Left cardiac atrium (tissue), 4 donors: Measurements from ENCODE around the gene TRPT1. TPM values are rescaled to one million over a fixed set of nuclear protein-coding genes. Genes with fewer than 3 reads are reported as not detected.
A peak's percentile ranks its signal among the peaks of the same experiment; 100 is the strongest.

Experiments used
- ATAC-seq, 2 donors: fragments of 200-7000 bp; cut with Tn5 transposase; one replicate each; pipeline ENCODE4 v1.9.1; 2020; ENCODE audit warnings: mild to moderate bottlenecking in 2 of 2, moderate library complexity in 2 of 2
- DNase-seq: peaks from one replicate; pipeline ENCODE4 v3.0.0-alpha.2; 2020
- intact Hi-C, 2 donors: fragments of 100-400 bp; cut with DNase I; formaldehyde crosslinking; loops; one replicate each; pipeline versions ENCODE4 v1.14.1 to v1.15.1; 2022 to 2023
- total RNA-seq, 2 donors: library from RNA; stranded (reverse); fragmentation: NEBNext Ultra II Directional; extraction: Animal tissue kit (Norgen Biotek cat#: 25700); gene quantifications; one replicate each; pipeline ENCODE4 v1.2.1, GENCODE V29; 2021
- donor health status: DM: no; HTN: yes; CAD: no.
- donor health status: DM: no; HTN: yes; CAD: no; lungs with severe emphysema.
- donor health status: DM: yes; HTN: yes; CAD: no.
- donor health status: Dilated cardiomyopathy.

Gene TRPT1
- total RNA-seq, 2 donors from 2014 or later: 59.6 to 61.2 TPM

DNA sequence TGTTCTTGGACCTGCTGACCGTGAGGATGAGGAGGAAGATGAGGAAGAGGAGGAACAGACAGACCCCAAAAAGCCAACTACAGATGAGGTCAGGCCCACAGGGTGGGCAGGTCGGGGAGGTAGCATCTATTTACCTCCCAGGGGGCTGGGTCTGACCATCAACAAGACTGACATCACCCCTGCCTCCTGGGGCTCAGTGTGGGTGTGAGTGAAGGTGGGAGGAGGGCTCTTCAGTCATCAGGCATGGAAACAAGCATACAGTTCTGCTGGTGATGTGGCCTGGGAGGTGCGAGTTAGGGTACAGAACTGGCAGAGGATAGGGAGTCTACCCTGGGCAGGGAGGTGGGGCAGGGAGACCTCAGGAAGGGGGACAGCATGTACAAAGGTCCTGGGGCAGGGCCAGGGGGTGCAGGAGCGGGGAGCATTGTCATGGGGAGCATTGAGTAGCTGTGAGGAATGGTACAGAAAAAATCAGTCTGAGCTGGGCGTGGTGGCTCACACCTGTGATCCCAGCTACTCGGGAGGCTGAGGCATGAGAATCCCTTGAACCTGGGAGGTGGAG lies 34.2 kb upstream of the TRPT1 start:
- DNase-seq (no peak), ATAC-seq (no peak)
- intact Hi-C loops: no loop called here

DNA sequence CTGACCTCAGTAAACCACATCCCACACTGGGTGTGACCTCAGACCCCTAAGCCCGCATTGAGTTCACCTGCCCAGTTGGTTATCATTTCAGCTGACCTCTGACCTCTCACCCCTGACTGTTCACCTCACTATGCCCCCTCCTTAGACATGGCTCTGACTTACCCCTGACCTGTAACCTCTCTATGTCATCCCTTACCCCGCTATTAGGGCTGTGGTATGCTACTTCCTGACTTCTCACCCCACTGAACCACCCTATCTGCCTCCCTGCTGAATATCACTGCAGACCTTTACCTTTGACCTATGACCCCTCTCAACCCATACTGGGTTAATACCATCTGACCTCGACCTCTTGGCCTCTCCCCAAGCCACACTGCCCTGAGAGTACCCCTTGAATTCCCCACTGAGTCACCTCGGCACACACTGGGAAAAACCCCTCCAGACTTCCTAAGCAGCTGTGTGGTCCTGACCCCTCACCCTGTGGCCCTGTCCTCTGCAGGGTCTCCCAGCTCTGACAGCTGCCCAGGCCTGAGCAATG lies 33.6 kb upstream of the TRPT1 start:
- DNase-seq: no peak
- no peak for ATAC-seq
- intact Hi-C loops: no loop called here

DNA sequence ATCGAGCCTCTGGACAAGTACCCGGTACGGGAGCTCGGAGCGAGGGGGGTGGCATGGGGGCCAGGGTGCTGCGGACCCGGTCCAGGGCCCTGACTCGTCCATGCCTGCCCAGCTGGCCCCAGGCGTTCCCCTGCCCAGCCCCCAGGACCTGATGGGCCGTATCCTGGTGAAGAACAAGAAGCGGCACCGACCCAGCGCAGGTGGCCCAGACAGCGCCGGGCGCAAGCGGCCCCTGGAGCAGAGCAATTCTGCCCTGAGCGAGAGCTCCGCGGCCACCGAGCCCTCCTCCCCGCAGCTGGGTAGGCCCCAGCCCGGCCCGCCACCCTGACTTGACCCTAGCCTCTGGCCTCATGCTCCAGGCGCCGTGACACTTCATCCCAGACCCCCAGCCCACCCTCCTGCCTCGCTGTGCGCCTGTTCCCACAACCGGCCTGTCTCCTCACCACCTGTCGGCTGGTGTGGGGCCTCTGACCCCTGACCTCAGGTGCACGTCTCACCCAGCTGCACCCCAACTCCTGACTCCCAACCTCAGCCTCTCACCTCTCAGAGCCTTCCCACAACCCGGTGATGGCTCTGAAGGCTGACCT lies 33.1 kb upstream of the TRPT1 start:
- no peak for DNase-seq

DNA sequence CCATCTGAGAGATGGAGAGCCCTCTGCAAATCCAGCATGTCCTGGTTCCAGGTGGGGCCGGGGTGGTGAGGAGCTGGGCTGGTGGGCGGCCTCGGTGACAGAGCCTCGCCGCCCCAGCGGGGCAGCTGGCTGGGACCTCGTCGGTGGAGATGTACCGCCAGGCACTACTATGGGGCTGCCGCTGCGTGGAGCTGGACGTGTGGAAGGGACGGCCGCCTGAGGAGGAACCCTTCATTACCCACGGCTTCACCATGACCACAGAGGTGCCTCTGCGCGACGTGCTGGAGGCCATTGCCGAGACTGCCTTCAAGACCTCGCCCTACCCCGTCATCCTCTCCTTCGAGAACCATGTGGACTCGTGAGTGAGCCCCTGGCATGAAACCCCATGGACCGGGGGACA lies 32.4 kb upstream of the TRPT1 start:
- intact Hi-C loops: no loop called here
- ATAC-seq: no peak

More for the DNA sequence above, 33.1 kb upstream of the TRPT1 start:
- ATAC-seq: no peak
- intact Hi-C loops: no loop called here

DNA sequence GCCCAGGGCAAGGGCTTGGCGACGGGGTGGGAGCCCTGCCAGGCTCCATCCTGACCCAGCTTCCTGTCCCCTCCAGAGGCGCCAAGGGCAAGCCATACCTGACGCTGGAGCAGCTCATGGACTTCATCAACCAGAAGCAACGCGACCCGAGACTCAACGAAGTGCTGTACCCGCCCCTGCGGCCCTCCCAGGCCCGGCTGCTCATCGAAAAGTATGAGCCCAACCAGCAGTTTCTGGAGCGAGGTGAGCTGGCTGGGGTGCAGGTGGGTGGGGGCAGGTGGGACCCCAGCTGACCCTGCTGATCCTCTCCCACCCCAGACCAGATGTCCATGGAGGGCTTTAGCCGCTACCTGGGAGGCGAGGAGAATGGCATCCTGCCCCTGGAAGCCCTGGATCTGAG lies 30.3 kb upstream of the TRPT1 start:
- intact Hi-C loops: no loop called here
- ATAC-seq (no peak), DNase-seq (no peak)

More for the DNA sequence above, 32.4 kb upstream of the TRPT1 start:
- no peak for DNase-seq

DNA sequence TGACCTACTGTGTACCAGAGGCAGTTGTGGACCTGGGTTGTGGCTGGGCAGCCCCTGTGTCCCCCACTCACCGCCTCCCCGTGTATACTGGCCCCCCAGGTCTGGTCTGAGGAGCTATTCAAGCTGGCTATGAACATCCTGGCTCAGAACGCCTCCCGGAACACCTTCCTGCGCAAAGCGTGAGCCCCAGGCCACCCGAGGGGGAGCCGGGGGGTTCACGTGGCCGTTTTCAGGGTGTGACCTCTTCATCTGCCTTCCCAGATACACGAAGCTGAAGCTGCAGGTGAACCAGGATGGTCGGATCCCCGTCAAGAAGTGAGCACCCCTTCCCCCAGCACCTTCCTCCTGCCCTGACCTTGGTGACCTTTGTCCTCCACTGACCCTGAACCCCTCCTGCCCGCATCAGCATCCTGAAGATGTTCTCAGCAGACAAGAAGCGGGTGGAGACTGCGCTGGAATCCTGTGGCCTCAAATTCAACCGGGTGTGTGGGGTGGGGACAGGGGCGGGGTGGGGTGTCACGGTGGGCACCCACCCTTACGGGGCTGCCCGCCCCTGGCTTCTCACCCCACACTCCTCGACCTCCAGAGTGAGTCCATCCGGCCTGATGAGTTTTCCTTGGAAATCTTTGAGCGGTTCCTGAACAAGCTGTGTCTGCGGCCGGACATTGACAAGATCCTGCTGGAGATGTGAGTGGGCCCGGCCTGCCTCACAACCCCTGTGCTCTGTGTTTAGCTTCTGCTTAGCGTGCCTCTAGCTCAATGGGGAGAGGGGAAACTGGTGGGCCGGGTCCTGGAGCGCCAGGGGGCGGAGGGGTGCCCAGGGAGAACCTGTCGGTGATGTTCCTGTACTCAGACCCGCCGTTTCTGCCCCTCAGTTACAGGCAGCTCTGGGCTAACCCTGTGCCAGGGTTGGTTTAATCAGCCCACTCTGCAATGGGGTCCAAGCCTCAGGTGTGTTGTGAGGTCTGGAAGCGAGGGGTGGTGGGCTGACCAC lies 29.4 kb upstream of the TRPT1 start:
- intact Hi-C loops: no loop called here
- DNase-seq: no peak
- ATAC-seq: no peak

DNA sequence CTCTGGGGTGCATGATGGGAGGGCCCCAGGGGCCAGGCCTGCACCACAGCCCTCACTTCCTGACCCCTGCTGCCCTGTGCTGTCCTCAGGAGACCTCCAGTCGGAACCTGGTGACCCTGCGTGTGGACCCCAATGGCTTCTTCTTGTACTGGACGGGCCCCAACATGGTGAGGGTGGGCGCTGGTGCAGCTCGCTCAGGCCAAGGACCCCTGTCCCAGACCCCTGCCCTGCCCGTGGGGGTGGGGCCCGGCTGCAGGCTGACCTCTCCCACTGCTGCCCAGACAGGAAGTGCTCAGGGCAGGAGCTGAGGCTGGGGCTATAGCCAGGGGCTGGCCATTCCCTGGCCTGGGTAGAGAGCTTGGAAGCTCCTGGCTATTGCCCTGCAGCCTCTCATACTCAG lies 28.3 kb upstream of the TRPT1 start:
- no peak for ATAC-seq
- no peak for DNase-seq
- intact Hi-C loops: loop anchor here in 1 of 2 donors (5.0 kb wide), 1 partner anchor 48 kb away; the partner anchor contains the start of gene CATSPERZ

DNA sequence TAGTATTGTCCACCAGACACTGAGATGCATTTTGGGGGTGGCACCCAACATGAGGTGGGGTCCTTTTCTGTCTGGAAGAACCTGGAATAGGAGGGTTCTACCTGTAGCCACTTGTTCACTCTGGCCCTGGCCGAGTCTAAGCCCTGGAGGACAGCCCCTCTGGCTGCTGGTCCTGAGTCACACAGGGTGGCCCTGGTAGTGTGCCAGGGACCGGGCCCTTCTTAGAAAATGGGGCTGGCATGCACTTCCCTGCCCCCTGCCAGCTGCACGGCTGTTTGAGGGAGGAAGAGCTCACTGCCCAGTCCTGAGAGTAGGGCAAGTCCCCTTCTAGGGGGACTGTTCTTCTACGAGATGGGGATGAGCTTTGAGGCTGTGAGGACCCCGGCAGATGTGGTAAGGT lies 27.5 kb upstream of the TRPT1 start:
- peak in 1 of 2 donors; percentile 6 for ATAC-seq
- intact Hi-C loops: loop anchor here in 1 of 2 donors (5.0 kb wide), 1 partner anchor 49 kb away; the partner anchor contains the start of gene CATSPERZ
- DNase-seq: no peak

DNA sequence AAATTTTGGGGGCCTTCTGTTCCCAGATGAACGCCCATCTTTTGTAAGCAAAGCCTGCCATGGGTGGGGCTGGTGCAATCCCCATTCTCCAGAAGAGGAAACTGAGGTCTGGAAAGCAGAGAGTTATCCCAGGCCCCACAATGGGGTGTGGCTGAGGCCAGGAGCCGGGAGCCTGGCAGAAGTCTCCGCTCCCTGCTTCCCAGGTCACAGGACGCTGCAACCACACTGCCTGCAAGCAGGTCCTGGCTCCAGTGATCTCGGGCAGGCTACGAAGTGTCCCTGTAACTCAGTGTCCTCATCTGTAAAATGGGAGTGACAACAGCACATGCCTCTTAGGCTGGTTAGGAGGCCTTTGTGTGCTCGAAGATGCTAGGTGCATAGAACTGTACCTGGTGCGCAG lies 27.1 kb upstream of the TRPT1 start:
- ATAC-seq (no peak), DNase-seq (no peak)
- intact Hi-C loops: loop anchor here in 1 of 2 donors (5.0 kb wide), 1 partner anchor 49 kb away; the partner anchor contains the start of gene CATSPERZ

DNA sequence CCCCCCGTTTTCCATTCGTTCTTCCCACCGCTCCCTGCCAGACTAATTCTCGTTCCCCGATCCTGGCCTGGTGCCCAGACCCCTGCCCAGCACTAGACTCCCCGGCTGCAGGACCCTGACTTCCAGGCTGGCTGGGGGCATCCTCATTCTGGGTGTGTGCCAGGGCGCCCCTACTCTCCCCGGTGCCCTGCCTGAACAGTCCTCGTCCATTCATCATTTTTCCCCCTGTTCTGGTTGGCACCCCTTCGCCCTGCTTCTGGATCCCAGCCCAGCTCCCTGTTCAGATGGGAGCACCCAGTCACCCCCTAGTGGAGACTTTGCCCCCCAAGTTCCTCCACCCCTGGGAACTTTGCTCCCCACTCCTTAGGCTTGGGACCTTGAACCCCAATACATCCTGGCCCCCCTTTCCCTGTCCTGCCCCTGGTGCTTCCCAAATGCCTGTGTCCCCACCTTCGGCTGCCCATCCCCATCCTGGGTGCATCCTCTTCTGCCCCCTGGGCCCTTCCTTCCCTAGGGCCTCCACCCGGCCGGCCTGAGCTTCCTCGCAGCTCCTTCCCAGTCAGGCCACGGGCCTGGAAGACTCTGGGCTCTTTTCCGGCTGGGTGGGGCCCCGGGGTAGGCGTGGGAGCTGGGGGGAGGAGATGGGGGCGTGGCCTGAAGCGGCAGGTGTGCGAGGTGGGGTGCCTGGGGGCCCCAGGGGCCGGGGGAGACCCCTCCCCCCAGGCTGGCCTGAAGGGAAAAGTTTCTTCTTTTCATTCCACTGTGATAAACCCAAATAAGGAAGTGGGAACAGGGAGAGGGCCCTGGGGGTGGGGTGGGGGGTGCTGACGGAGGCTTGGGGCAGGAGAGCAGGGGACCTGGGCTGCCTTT lies 26.3 kb upstream of the TRPT1 start:
- intact Hi-C loops: loop anchor here in 1 of 2 donors (5.0 kb wide), 1 partner anchor 50 kb away; the partner anchor contains the start of gene CATSPERZ
- ATAC-seq: peak in 1 of 2 donors; percentile 40
- DNase-seq: peak; percentile 71

DNA sequence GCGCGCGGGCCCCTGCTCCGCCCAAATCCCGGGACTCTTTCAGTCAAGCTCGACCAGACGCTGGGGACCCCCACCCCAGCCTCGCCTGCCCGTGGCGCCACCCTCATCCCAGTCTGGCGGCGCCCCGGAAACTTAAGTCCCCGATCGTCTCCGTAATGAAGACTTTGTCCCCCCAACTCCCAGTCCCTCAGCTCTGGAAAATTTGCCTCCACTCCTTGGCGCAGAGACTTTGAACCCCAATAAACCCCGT lies 25.7 kb upstream of the TRPT1 start:
- no peak for ATAC-seq
- DNase-seq: no peak
- intact Hi-C loops: loop anchor here in 1 of 2 donors (5.0 kb wide), 1 partner anchor 51 kb away; the partner anchor contains the start of gene CATSPERZ

DNA sequence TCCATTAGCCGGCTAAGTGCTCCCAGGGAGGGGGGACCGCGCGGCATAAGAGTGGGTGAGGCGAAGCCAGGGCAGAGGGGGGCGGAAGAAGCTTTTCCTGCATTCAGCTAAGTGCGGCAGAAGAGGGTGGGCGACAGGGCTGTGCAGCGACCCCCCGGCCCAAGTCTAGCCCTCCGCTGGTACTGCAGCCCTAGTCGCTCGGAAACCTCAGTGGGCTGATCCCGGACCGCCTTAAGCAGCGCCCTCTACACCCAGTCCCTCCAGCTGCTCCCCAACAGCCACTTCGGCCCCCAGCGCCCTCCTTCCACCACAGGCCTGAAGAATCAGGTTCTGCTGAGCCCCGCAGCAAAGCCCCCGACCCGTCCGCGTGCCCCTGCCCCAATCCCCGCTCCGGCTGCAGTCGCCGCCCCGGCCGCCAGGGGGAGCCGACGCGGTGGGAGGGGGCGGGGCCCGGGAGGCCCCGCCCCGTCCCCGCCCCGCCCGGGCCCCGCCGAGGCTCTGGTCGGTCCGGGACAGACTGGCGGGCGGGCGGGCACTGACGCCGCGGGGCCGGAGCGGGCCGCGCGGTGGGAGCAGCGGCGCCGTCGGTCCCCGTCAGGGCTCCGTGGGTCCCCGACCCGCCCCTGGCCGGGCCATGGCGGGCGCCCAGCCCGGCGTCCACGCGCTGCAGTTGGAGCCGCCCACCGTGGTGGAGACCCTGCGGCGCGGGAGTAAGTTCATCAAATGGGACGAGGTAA lies 25.2 kb upstream of the TRPT1 start, which contains the start of gene PLCB3:
Gene PLCB3 (plus strand): TSS at position 515 of the 737 bp plus-strand sequence. CDS start 120 bp downstream, at position 635.
- no peak for DNase-seq
- peak; percentile 57 to 77 for ATAC-seq
- intact Hi-C loops: loop anchor here in 1 of 2 donors (5.0 kb wide), 1 partner anchor 51 kb away; the partner anchor contains the start of gene CATSPERZ

DNA sequence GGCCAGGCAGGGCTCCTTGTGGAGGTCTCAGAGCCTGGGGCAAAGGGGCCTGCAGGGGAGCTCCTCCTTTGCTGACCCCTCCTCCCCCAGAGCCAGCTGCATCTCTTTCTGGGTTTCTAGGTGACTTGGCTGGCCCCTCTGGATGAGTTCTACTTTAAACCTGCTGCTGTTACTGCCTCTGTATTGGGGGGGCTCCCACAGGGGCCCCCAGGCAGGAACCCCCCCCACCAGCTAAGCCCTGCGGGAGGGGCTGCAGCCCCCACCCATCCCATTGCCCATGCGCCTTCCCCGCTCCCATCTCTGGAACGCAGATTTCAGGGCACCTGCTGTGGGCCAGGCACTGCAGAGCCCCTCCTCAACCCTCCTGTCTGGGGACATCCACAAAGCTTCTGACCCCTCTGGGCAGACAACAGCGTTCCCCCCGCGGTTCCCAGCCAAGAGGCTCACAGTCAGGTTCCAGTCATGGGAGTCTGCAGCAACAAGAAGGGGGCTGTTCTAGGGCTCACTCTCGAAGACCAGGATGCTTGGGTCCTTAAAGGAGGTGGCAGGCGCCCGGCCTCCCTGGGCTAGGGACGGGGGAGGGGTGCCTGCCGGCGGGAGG lies 24.5 kb upstream of the TRPT1 start:
- intact Hi-C loops: loop anchor here in 1 of 2 donors (5.0 kb wide), 1 partner anchor 52 kb away; the partner anchor contains the start of gene CATSPERZ
- no peak for ATAC-seq
- DNase-seq: no peak

DNA sequence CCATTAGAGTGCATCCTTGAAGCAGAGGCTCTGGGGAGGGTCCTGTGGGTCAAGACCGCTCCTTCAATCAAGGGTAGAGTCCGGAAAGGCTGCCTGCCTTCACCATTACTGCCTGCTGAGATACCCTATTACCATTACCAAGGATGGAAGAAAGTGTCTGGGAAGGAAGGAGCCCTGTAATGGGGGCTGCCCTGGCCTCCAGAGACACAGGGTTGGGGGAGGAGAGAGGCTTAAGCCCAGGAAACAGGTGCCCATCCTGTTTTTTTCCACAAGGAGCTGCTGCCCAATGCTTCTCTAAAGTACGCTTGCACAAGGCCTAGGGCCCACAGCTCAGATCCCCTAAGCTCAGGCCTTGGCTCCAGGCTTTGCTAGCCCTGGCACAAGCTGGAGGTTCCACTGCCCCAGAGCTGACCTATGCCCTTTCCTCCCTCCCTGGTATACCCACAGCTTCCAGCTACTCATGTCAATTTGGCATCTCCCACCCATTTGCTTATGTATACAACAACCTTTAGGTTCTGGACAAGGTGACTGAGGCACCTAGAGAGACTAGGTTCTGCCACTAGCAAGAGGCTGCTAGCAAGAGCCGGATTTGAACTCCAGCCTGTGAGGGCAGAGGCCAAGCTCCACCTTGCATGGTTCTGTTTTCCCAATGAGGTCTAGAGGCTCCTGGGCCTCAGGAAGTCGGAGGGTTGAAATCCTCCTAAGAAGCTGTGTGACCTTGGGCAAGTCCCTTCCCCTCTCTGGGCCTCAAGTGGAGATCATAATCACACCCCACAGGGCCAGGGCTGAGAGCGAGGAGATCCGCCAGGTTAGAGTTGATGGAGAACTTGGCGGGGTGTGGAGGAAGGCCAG lies 23.8 kb upstream of the TRPT1 start:
- intact Hi-C loops: loop anchor here in 1 of 2 donors (5.0 kb wide), 1 partner anchor 53 kb away; the partner anchor contains the start of gene CATSPERZ
- DNase-seq: no peak
- ATAC-seq: no peak

DNA sequence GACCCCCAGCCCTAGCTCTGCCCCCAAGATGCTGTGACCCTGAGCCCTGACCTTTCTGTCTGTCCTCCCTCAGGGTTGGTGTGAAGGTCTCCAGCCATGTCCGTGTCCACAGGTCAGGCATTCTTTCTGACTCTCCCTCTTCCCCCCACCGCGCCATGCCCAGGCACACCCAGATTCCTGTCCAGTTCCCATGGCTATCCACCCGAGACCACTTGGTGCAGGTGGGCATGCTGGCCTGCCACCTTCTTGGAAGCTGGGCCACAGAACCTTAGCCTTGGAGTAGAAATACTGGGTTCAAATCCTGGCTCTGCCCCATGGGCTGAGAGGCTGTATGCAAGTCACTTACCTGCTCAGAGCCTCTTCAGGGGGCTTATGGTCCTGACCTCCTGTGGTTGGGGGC lies 23.1 kb upstream of the TRPT1 start:
- no peak for ATAC-seq
- intact Hi-C loops: no loop called here

DNA sequence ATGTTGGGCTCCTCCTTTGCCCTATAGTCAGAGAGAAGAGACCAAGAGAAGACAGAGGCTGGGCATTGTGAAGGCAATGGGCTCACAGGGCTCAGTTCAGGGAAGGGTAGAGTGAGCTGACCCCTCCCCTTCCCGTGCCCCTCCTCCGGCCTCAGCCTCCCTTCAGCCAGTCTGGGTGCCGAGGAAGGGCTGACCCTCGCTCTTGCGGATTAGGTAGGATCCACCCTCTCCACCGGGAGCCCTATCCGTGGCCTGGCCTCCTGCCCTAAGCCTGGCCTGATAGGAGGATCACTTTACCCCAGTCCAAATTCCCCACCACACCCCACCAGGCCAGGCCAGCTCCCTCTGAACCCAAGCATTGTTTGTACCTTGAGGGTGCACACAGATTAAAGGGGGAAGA lies 22.6 kb upstream of the TRPT1 start:
- intact Hi-C loops: no loop called here
- DNase-seq (no peak), ATAC-seq (no peak)

More for the DNA sequence above, 23.1 kb upstream of the TRPT1 start:
- DNase-seq: no peak
